Subcutaneous adipose tissue (tissue), 4 donors: ENCODE results near the gene PTBP1. TPM values are rescaled to one million over a fixed set of nuclear protein-coding genes. Genes with fewer than 3 reads are reported as not detected.

Source experiments
- CTCF ChIP-seq: fragments of 450-650 bp; IDR thresholded peaks from one replicate; pipeline ENCODE4 v1.5.1; 2016; ENCODE audit warnings: low read depth, mild to moderate bottlenecking, control low read depth, antibody characterized with exemption, moderate library complexity
- total RNA-seq, 4 donors: library from RNA; depleted of rRNA; stranded (reverse); fragments of >200 nt; gene quantifications; one replicate each; pipeline ENCODE4 v1.1.0, GENCODE V29; 2016

The PTBP1 gene
- total RNA-seq, 4 donors from 2014 or later, result 77.5 to 108 (median 87.8) TPM

DNA sequence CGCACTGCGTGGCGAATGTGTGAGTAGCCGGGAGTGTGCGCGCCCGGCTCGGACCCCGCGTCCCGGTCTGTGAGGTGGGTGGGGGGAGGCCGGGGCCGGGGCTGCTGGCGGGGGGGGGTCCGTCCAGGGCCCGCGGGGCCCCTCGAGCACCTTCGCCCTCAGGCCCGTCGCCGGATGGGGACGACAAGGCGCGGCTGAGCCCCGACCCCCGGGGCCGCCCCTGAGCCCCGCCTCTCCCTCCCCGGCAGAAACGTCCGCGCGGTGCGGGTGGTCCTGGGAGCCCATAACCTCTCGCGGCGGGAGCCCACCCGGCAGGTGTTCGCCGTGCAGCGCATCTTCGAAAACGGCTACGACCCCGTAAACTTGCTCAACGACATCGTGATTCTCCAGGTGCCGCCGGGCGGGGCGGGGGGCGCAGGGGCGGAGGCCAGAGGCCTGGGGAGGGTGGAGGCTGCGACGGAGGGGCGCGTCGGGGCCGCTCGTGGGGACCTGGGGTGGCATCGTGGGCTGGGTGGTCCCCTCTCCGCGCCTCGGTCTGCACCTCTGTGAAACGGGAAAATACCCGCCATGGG is 55.8 kb downstream of the PTBP1 start:
- TF ChIP-seq CTCF, result no peak

DNA sequence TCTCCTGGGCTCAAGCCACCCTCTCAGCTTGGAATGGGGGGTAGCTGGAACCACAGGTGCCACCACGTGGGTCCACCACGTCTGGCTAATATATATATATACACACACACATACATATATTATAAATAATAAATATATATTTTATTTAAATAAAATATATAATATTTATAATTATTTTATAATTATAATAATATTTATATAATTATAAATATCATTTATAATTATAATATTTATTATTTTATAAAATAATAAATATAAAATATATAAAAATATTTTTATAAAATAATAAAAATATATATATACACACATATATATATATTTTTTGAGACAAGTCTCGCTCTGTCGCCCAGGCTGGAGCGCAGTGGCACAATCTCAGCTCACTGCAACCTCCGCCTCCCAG is 57.3 kb downstream of the PTBP1 start:
- TF ChIP-seq CTCF, result no peak

DNA sequence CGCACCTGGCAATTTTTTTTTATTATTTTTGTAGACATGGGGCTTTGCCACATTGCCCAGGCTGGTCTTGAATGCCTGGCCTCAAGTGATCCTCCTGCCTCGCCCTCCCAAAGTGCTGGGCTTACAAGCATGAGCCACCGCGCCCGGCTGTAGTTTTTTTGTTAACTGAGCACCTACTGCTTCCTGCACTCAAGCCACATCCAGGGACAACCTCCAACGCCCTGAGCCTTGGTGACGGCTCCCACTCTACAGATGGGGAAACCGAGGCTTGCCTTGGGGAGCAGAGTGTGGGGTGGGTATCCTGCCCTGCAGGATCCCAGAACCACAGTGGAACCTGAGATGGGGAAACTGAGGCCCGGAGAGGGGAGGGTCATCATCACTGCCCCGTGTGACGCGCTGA is 57.9 kb downstream of the PTBP1 start:
- no peak for TF ChIP-seq CTCF

- TF ChIP-seq CTCF, result no peak
Measured at GRCh38 chr19:855566-856120, 58.4 kb downstream of the PTBP1 start.

- no peak for TF ChIP-seq CTCF
Measured at GRCh38 chr19:858284-858683, 61.0 kb downstream of the PTBP1 start.

GRCh38 chr19:858868-859843 is 61.9 kb downstream of the PTBP1 start, which contains the start of gene CFD:
Gene CFD (plus strand): TSS chr19:859664. CDS start chr19:859690, 26 bp downstream.
- no peak for TF ChIP-seq CTCF

GRCh38 chr19:861141-861755 is 64.0 kb downstream of the PTBP1 start:
- no peak for TF ChIP-seq CTCF
